ENCODE results near the gene LSAMP. TPM values are rescaled to one million over a fixed set of nuclear protein-coding genes. Genes with fewer than 3 reads are reported as not detected.

LSAMP gene
- total RNA-seq = not detected

GRCh38 chr3:116445311-116445841 is at the start of gene LSAMP:
LSAMP (minus strand) TSS chr3:116445487.
- Mint-ChIP-seq H3K36me3 (no peaks in the 10 kb centered on the region), H3K4me1 (no peaks in the 10 kb centered on the region), H3K9me3 (peaks cover 2% of the 10 kb centered on the region), H3K4me3 (no peak within 1 kb of the TSS), H3K27ac (no peak within 1 kb of the TSS), H3K27me3 (peaks cover 23% of the 10 kb centered on the region)
- no peak for DNase-seq

- DNase-seq = no peak
- Mint-ChIP-seq H3K4me3 (no peak overlapping the region), H3K27ac (no peak overlapping the region), H3K4me1 (no peaks in the 10 kb centered on the region), H3K36me3 (no peaks in the 10 kb centered on the region), H3K27me3 (no peaks in the 10 kb centered on the region), H3K9me3 (peaks cover 6% of the 10 kb centered on the region)
These were observed 47.1 kb upstream of the LSAMP start for GRCh38 chr3:116492379-116492778.

- H3K9me3 Mint-ChIP-seq = peaks cover 11% of the 10 kb centered on the region
- no peaks in the 10 kb centered on the region for H3K36me3 Mint-ChIP-seq
- DNase-seq = no peak
These were observed 37.8 kb upstream of the LSAMP start for GRCh38 chr3:116483135-116483534.

GRCh38 chr3:116476691-116477090 is 31.4 kb upstream of the LSAMP start:
- Mint-ChIP-seq H3K27me3 (no peaks in the 10 kb centered on the region), H3K4me1 (no peaks in the 10 kb centered on the region), H3K9me3 (peaks cover 8% of the 10 kb centered on the region), H3K4me3 (no peak overlapping the region), H3K27ac (no peak overlapping the region), H3K36me3 (no peaks in the 10 kb centered on the region)
- DNase-seq = no peak

More at GRCh38 chr3:116483135-116483534, 37.8 kb upstream of the LSAMP start:
- no peaks in the 10 kb centered on the region for H3K27me3 Mint-ChIP-seq
- H3K4me1 Mint-ChIP-seq = no peaks in the 10 kb centered on the region
- H3K4me3 Mint-ChIP-seq = no peak overlapping the region
- H3K27ac Mint-ChIP-seq = no peak overlapping the region

- Mint-ChIP-seq H3K9me3 (peaks cover 7% of the 10 kb centered on the region), H3K4me3 (no peak overlapping the region), H3K27me3 (no peaks in the 10 kb centered on the region), H3K36me3 (no peaks in the 10 kb centered on the region), H3K27ac (no peak overlapping the region), H3K4me1 (no peaks in the 10 kb centered on the region)
- DNase-seq = no peak
These were observed 29.5 kb upstream of the LSAMP start for GRCh38 chr3:116474801-116475200.

GRCh38 chr3:116474032-116474780 is 28.9 kb upstream of the LSAMP start:
- Mint-ChIP-seq H3K27me3 (no peaks in the 10 kb centered on the region), H3K27ac (no peak overlapping the region), H3K4me1 (no peaks in the 10 kb centered on the region), H3K36me3 (no peaks in the 10 kb centered on the region), H3K9me3 (peaks cover 7% of the 10 kb centered on the region), H3K4me3 (no peak overlapping the region)
- no peak for DNase-seq

GRCh38 chr3:116473602-116474001 is 28.3 kb upstream of the LSAMP start:
- DNase-seq = no peak
- H3K4me3 Mint-ChIP-seq = no peak overlapping the region
- no peaks in the 10 kb centered on the region for H3K4me1 Mint-ChIP-seq
- no peak overlapping the region for H3K27ac Mint-ChIP-seq
- no peaks in the 10 kb centered on the region for H3K36me3 Mint-ChIP-seq
- H3K9me3 Mint-ChIP-seq = peaks cover 7% of the 10 kb centered on the region
- no peaks in the 10 kb centered on the region for H3K27me3 Mint-ChIP-seq

GRCh38 chr3:116470605-116471197 is 25.4 kb upstream of the LSAMP start:
- Mint-ChIP-seq H3K36me3 (no peaks in the 10 kb centered on the region), H3K4me3 (no peak overlapping the region), H3K27ac (no peak overlapping the region), H3K4me1 (no peaks in the 10 kb centered on the region), H3K27me3 (no peaks in the 10 kb centered on the region), H3K9me3 (no peaks in the 10 kb centered on the region)
- DNase-seq = no peak

- Mint-ChIP-seq H3K27ac (no peak overlapping the region), H3K27me3 (no peaks in the 10 kb centered on the region), H3K4me1 (no peaks in the 10 kb centered on the region), H3K4me3 (no peak overlapping the region), H3K36me3 (no peaks in the 10 kb centered on the region), H3K9me3 (no peaks in the 10 kb centered on the region)
- DNase-seq = no peak
These were observed 24.3 kb upstream of the LSAMP start for GRCh38 chr3:116469546-116469945.

GRCh38 chr3:116464276-116464798 is 19.1 kb upstream of the LSAMP start:
- no peaks in the 10 kb centered on the region for H3K4me1 Mint-ChIP-seq
- H3K9me3 Mint-ChIP-seq = no peaks in the 10 kb centered on the region
- H3K36me3 Mint-ChIP-seq = no peaks in the 10 kb centered on the region

GRCh38 chr3:116453666-116454346 is 8.5 kb upstream of the LSAMP start:
- DNase-seq = no peak
- no peaks in the 10 kb centered on the region for H3K4me1 Mint-ChIP-seq
- no peaks in the 10 kb centered on the region for H3K36me3 Mint-ChIP-seq
- no peak overlapping the region for H3K4me3 Mint-ChIP-seq
- H3K27me3 Mint-ChIP-seq = no peaks in the 10 kb centered on the region
- no peak overlapping the region for H3K27ac Mint-ChIP-seq
- H3K9me3 Mint-ChIP-seq = no peaks in the 10 kb centered on the region

More at GRCh38 chr3:116464276-116464798, 19.1 kb upstream of the LSAMP start:
- Mint-ChIP-seq H3K27me3 (no peaks in the 10 kb centered on the region), H3K4me3 (no peak overlapping the region), H3K27ac (no peak overlapping the region)
- no peak for DNase-seq

GRCh38 chr3:116449546-116450350 is 4.5 kb upstream of the LSAMP start:
- H3K36me3 Mint-ChIP-seq = no peaks in the 10 kb centered on the region
- H3K4me3 Mint-ChIP-seq = no peak overlapping the region
- H3K27ac Mint-ChIP-seq = no peak overlapping the region
- peaks cover 2% of the 10 kb centered on the region for H3K9me3 Mint-ChIP-seq
- no peak for DNase-seq
- no peaks in the 10 kb centered on the region for H3K4me1 Mint-ChIP-seq
- H3K27me3 Mint-ChIP-seq = peaks cover 14% of the 10 kb centered on the region

GRCh38 chr3:116445990-116446389 is 703 bp upstream of the LSAMP start:
- DNase-seq = no peak
- no peak overlapping the region for H3K27ac Mint-ChIP-seq
- peaks cover 23% of the 10 kb centered on the region for H3K27me3 Mint-ChIP-seq
- H3K4me1 Mint-ChIP-seq = no peaks in the 10 kb centered on the region
- H3K36me3 Mint-ChIP-seq = no peaks in the 10 kb centered on the region
- no peak overlapping the region for H3K4me3 Mint-ChIP-seq
- H3K9me3 Mint-ChIP-seq = peaks cover 2% of the 10 kb centered on the region

- Mint-ChIP-seq H3K36me3 (no peaks in the 10 kb centered on the region), H3K4me1 (no peaks in the 10 kb centered on the region), H3K4me3 (no peak overlapping the region), H3K9me3 (peaks cover 2% of the 10 kb centered on the region), H3K27me3 (peaks cover 23% of the 10 kb centered on the region), H3K27ac (no peak overlapping the region)
- no peak for DNase-seq
These were observed 422 bp downstream of the LSAMP start for GRCh38 chr3:116444819-116445310.

Measured in activated naive CD8-positive, alpha-beta T cell treated with anti-CD3 and anti-CD28 coated beads for 36 hours (primary cell).